GM12891 (cell line): ENCODE results near the gene TPGS2. TPM values are rescaled to one million over a fixed set of nuclear protein-coding genes. Genes with fewer than 3 reads are reported as not detected.
"Not testable (repeated sequence)": the region's sequence is repeated elsewhere in the genome, so short reads cannot be mapped to it uniquely, and the experiment has no call there.

ENCODE experiments used
- DNase-seq: peaks from one replicate; pipeline ENCODE4 v3.0.0; 2011; ENCODE audit warnings: low spot score; ENCODE audit not compliant: insufficient read length
- FAIRE-seq: peaks from 2 replicates; lab custom pipeline; 2011; peaks lifted over from hg19 to GRCh38; lab: Jason Lieb, UNC
- PAX5 ChIP-seq: IDR thresholded peaks from 2 replicates; pipeline ENCODE4 v1.6.1; 2011; ENCODE audit warnings: low read length, moderate library complexity, mild to moderate bottlenecking; ENCODE audit not compliant: insufficient read depth, severe bottlenecking
- POLR2A ChIP-seq: IDR thresholded peaks from 2 replicates; pipeline ENCODE4 v1.6.1; 2011; ENCODE audit warnings: low read depth, low read length, control low read depth
- POLR2AphosphoS5 ChIP-seq: IDR thresholded peaks from 2 replicates; pipeline ENCODE4 v1.6.1; 2011; ENCODE audit warnings: low read depth, low read length, control low read depth
- POU2F2 ChIP-seq: IDR thresholded peaks from 2 replicates; pipeline ENCODE4 v1.6.1; 2011; ENCODE audit warnings: low read depth, mild to moderate bottlenecking, control low read depth, low read length, moderate library complexity
- SPI1 ChIP-seq: IDR thresholded peaks from 2 replicates; pipeline ENCODE4 v1.6.1; 2011; ENCODE audit warnings: low read depth, low read length, control low read depth
- TAF1 ChIP-seq: IDR thresholded peaks from 2 replicates; pipeline ENCODE4 v1.6.1; 2011; ENCODE audit warnings: low read depth, low read length, control low read depth
- polyA plus RNA-seq: library from polyadenylated mRNA; unstranded; fragments of >200 nt; gene quantifications from one replicate; pipeline ENCODE4 v1.2.1, GENCODE V29; 2012; ENCODE audit warnings: low read depth, missing spikeins, inconsistent platforms; ENCODE audit not compliant: missing spikeins

Gene TPGS2
- polyA plus RNA-seq = 29.7 TPM

DNA sequence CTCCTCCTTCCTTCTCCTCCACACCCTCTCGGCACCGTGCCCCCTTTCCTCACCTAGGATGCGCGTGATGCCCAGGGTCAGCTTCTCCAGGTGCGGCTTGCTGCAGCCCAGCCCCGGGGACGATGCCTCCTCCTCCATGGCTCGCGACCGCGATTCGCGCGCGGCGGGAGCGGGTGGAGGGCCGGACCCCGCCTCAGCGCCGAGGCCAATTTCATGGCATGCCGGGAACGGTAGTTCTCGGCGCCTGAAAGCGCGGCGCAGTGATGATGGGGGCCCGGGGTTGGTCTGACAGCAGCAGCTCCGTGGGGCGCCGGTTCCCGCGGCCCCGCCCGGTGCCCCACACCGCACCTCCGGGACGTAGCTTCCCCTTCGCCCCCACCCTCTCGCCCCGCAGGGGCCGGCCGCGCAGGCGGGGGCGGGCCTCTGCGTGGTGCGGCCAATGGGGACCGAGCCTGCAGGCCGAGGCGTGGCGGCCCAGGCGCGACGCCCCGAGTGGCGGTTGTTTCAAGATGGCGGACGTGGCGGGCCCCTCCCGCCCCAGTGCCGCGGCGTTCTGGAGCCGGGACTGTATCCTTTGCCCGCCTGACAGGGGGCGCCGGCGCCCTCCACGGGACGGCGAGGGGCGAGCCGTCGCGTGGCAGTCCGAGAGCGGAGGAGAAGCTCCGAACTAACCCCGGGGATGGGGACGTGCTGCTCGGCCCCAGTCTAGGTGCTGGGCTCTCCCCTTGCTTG, at the start of gene TPGS2, which contains the start of gene KIAA1328:
Gene TPGS2, minus strand, starts transcription at position 373 of the 732 bp plus-strand sequence. Its CDS starts 235 bp downstream, at position 138.
Gene KIAA1328, plus strand, starts transcription at position 498 of the 732 bp plus-strand sequence. Its CDS starts 12 bp downstream, at position 510.
- no peak for TF ChIP-seq POU2F2
- no peak for TF ChIP-seq POLR2AphosphoS5
- TF ChIP-seq PAX5 = peak; percentile 14
- no peak for TF ChIP-seq SPI1
- no peak for TF ChIP-seq TAF1
- TF ChIP-seq POLR2A = peak; percentile 36; the same call in 1 of the 2 replicates
- FAIRE-seq = peak; percentile 99

GRCh38 chr18:36873826-36874225, 45.0 kb upstream of the TPGS2 start:
- not testable (repeated sequence) for DNase-seq, FAIRE-seq

More for the DNA sequence above, at the start of gene TPGS2, which contains the start of gene KIAA1328:
- DNase-seq = peak; percentile 84

DNA sequence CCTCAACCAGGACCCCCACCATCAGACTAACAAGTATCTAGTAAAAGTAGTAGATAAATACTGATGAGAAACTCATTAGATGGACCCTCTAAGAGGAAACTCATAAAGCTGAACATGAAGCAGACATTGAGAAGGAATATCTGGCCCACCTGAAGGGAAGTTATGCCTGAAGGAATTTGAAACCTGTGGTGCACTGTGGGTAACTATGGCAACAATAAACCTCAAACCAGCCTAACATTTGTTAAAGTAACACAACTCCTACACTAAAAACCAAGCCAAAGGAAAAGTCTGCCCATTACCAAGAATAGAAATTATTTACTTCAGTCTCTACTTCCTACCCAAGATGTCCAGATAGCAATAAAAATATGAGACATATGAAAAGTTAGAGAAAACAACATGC, 43.5 kb upstream of the TPGS2 start:
- no peak for TF ChIP-seq SPI1
- TF ChIP-seq POLR2AphosphoS5 = no peak
- DNase-seq (no peak), FAIRE-seq (no peak)

GRCh38 chr18:36871801-36872200, 43.0 kb upstream of the TPGS2 start:
- FAIRE-seq = no peak
- DNase-seq = no peak
- TF ChIP-seq PAX5 (no peak), POU2F2 (no peak), TAF1 (no peak), POLR2A (no peak), POLR2AphosphoS5 (no peak), SPI1 (no peak)

DNA sequence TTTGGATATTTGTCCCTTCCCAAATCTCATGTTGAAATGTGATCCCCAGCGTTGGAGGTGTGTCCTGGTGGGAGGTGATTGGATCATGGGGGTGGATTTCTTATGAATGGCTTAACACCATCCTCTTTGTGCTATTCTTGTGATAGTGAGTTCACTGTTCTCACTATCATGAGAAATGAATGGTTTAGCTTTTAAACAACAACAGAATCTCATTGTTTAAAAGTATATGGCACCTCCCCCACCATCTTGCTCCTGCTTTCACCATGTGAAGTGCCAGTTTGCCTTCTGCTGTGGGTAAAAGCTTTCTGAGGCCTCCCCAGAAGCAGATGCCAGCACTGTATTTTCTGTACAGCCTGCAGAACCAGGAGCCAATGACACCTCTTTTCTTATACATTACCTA, 38.3 kb upstream of the TPGS2 start:
- no peak for TF ChIP-seq SPI1
- TF ChIP-seq TAF1 = no peak
- TF ChIP-seq POLR2AphosphoS5 = no peak
- TF ChIP-seq PAX5 = no peak
- no peak for TF ChIP-seq POU2F2
- no peak for TF ChIP-seq POLR2A
- DNase-seq (no peak), FAIRE-seq (no peak)

GRCh38 chr18:36862182-36862581, 33.4 kb upstream of the TPGS2 start:
- no peak for FAIRE-seq

GRCh38 chr18:36856815-36857214, 28.0 kb upstream of the TPGS2 start:
- DNase-seq (no peak), FAIRE-seq (no peak)
- no peak for TF ChIP-seq PAX5
- TF ChIP-seq TAF1 = no peak
- TF ChIP-seq SPI1 = no peak
- TF ChIP-seq POU2F2 = no peak
- no peak for TF ChIP-seq POLR2A
- TF ChIP-seq POLR2AphosphoS5 = no peak

More at GRCh38 chr18:36862182-36862581, 33.4 kb upstream of the TPGS2 start:
- TF ChIP-seq POU2F2 (no peak), POLR2AphosphoS5 (no peak), SPI1 (no peak), PAX5 (no peak)
- no peak for DNase-seq

DNA sequence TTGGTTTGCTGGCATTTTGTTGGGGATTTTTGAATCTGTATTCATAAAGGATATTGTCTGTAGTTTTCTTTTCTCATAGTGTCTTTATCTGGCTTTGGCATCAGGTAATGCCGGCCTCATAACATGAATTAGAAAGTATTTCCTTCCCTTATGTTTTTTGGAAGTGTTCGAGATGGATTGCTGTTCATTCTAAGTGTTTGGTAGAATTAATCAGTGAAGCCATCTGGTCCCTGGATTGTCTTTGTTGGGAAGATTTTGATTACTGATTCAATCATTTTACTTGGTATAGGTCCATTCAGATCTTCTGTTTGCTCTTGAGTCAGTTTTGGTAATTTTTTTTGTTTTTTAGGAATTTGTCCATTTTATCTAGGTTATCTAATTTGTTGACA, 22.4 kb upstream of the TPGS2 start:
- DNase-seq = no peak
- FAIRE-seq = no peak
- TF ChIP-seq POU2F2 (no peak), SPI1 (no peak), POLR2A (no peak), POLR2AphosphoS5 (no peak), PAX5 (no peak), TAF1 (no peak)

GRCh38 chr18:36850527-36851201, 21.9 kb upstream of the TPGS2 start:
- DNase-seq = no peak
- FAIRE-seq = no peak
- no peak for TF ChIP-seq POLR2A
- no peak for TF ChIP-seq TAF1
- no peak for TF ChIP-seq POU2F2
- TF ChIP-seq POLR2AphosphoS5 = no peak
- TF ChIP-seq SPI1 = no peak
- TF ChIP-seq PAX5 = no peak
